DMS114 treated with DMSO at 0.1 percent for 48 hours (cell line): ENCODE measurements around the gene DENND11.

ENCODE experiments used
- DNase-seq: peaks from one replicate; lab custom pipeline; 2025; ENCODE audit not compliant: unreplicated experiment; lab: John Stamatoyannopoulos, UW

DENND11 gene

GRCh38 chr7:141686074-141686473 is 15.9 kb downstream of the DENND11 start:
- no peak for DNase-seq

- no peak for DNase-seq
Measured at GRCh38 chr7:141685285-141686023, 16.5 kb downstream of the DENND11 start.

- no peak for DNase-seq
Measured at GRCh38 chr7:141679014-141679413, 23.0 kb downstream of the DENND11 start.

GRCh38 chr7:141676618-141677017 is 25.3 kb downstream of the DENND11 start:
- DNase-seq = no peak

- DNase-seq = no peak
Measured at GRCh38 chr7:141675436-141676215, 26.3 kb downstream of the DENND11 start.

GRCh38 chr7:141674702-141675101 is 27.3 kb downstream of the DENND11 start:
- DNase-seq = no peak

GRCh38 chr7:141674171-141674671 is 27.7 kb downstream of the DENND11 start:
- DNase-seq = no peak

GRCh38 chr7:141673346-141673745 is 28.6 kb downstream of the DENND11 start:
- no peak for DNase-seq

- DNase-seq = no peak
Measured at GRCh38 chr7:141671705-141672496, 30.1 kb downstream of the DENND11 start.

GRCh38 chr7:141668853-141669252 is 33.1 kb downstream of the DENND11 start:
- DNase-seq = no peak

- no peak for DNase-seq
Measured at GRCh38 chr7:141666071-141666470, 35.9 kb downstream of the DENND11 start.

- no peak for DNase-seq
Measured at GRCh38 chr7:141665208-141666035, 36.5 kb downstream of the DENND11 start.

GRCh38 chr7:141664450-141664849 is 37.5 kb downstream of the DENND11 start:
- no peak for DNase-seq

- DNase-seq = no peak
Measured at GRCh38 chr7:141663081-141663849, 38.7 kb downstream of the DENND11 start.

- DNase-seq = no peak
Measured at GRCh38 chr7:141660259-141660658, 41.7 kb downstream of the DENND11 start.

- DNase-seq = no peak
Measured at GRCh38 chr7:141659501-141659900, 42.5 kb downstream of the DENND11 start.

GRCh38 chr7:141654551-141654950 is 47.4 kb downstream of the DENND11 start:
- peak; percentile 45 for DNase-seq

- no peak for DNase-seq
Measured at GRCh38 chr7:141652691-141653090, 49.3 kb downstream of the DENND11 start.
